ENCODE results near the gene ADGRG4. TPM values are rescaled to one million over a fixed set of nuclear protein-coding genes. Genes with fewer than 3 reads are reported as not detected.
"Not testable (repeated sequence)": the region's sequence is repeated elsewhere in the genome, so short reads cannot be mapped to it uniquely, and the experiment has no call there.

ADGRG4 gene
- polyA plus RNA-seq (2013, experiment 1 of 2; ENCODE audit: insufficient read length) = not detected
- not detected for polyA plus RNA-seq (2013, experiment 2 of 2; ENCODE audit: insufficient read length)

- not testable (repeated sequence) for DNase-seq
Observed at GRCh38 chrX:136300721-136301120, at the start of gene ADGRG4. Gene ADGRG4 (plus strand): TSS chrX:136300963. CDS start chrX:136308778, 7,815 bp downstream.

- peak; percentile 49 for DNase-seq
Observed at GRCh38 chrX:136251041-136251991, 49.4 kb upstream of the ADGRG4 start, which contains the start of gene MAP7D3. Gene MAP7D3 (minus strand): TSS chrX:136251400. CDS start chrX:136251358, 42 bp downstream.

GRCh38 chrX:136255541-136255940, 45.2 kb upstream of the ADGRG4 start:
- no peak for DNase-seq

- no peak for DNase-seq
Observed at GRCh38 chrX:136256026-136256425, 44.7 kb upstream of the ADGRG4 start.

- DNase-seq = no peak
Observed at GRCh38 chrX:136258951-136259350, 41.8 kb upstream of the ADGRG4 start.

GRCh38 chrX:136259543-136259942, 41.2 kb upstream of the ADGRG4 start:
- peak; percentile 80 for DNase-seq

GRCh38 chrX:136260776-136261175, 40.0 kb upstream of the ADGRG4 start:
- DNase-seq = peak; percentile 96

GRCh38 chrX:136261321-136261720, 39.4 kb upstream of the ADGRG4 start:
- peak; percentile 22 for DNase-seq

GRCh38 chrX:136262243-136262642, 38.5 kb upstream of the ADGRG4 start:
- DNase-seq = no peak

GRCh38 chrX:136262812-136263315, 37.9 kb upstream of the ADGRG4 start:
- DNase-seq = no peak

- no peak for DNase-seq
Observed at GRCh38 chrX:136266828-136267227, 33.9 kb upstream of the ADGRG4 start.

GRCh38 chrX:136268051-136269048, 32.4 kb upstream of the ADGRG4 start:
- peak; percentile 35 for DNase-seq

GRCh38 chrX:136269921-136270320, 30.8 kb upstream of the ADGRG4 start:
- DNase-seq = no peak

- DNase-seq = no peak
Observed at GRCh38 chrX:136271300-136271699, 29.5 kb upstream of the ADGRG4 start.

GRCh38 chrX:136272325-136272724, 28.4 kb upstream of the ADGRG4 start:
- DNase-seq = no peak

GRCh38 chrX:136273986-136274385, 26.8 kb upstream of the ADGRG4 start:
- DNase-seq = no peak

GRCh38 chrX:136275553-136275952, 25.2 kb upstream of the ADGRG4 start:
- no peak for DNase-seq

GRCh38 chrX:136286375-136286774, 14.4 kb upstream of the ADGRG4 start:
- not testable (repeated sequence) for DNase-seq

- DNase-seq = no peak
Observed at GRCh38 chrX:136291824-136292223, 8.9 kb upstream of the ADGRG4 start.

- no peak for DNase-seq
Observed at GRCh38 chrX:136292656-136293055, 8.1 kb upstream of the ADGRG4 start.

GRCh38 chrX:136295380-136295779, 5.4 kb upstream of the ADGRG4 start:
- no peak for DNase-seq

GRCh38 chrX:136303041-136303440, 2.3 kb downstream of the ADGRG4 start:
- DNase-seq = no peak

Measured in fibroblast of skin of abdomen (primary cell).